Measurements from ENCODE around the gene ISG20L2. TPM values are rescaled to one million over a fixed set of nuclear protein-coding genes. Genes with fewer than 3 reads are reported as not detected.

The ISG20L2 gene
- polyA plus RNA-seq, 2 of the 4 experiments (the other 2 are of a cell fraction), result 29.6 to 42.5 TPM

DNA sequence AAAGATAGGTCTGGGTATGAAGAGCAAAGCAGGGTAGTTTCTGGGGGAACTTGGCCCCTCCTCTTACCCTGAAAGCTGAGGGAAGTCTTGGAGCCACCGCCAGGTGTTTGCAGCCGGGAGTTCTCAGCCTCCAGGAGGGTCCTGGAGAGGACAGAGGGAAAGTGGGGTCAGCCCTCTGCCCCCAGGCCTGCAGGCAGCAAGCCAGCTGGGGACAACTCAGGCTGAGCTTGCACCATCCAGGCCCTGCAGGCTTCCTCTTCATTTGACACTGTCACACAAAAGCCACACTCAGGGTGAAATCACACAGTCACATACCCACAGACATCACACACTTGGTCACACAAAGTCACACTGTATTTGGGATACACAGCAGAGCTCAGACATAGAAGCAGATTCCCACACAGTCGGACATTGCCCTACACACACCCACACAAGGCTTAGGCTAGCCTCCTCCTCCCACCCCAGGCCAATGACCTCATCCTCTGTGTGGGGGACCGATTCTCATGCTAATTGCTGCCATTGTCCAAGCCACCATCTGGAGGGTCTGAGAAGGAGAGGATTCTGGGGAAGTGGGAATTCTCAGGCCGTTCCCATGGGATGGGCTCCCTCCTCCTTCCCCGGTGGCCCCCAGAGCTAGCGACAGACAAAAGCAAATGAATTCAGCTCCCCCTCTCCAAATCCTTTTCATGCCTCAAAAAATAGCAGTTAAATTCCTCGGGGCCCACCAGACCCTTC is 55.0 kb downstream of the ISG20L2 start:
- Histone ChIP-seq H3K4me3 (no peak overlapping the region), H3K27ac (no peak overlapping the region), H3K4me2 (no peak overlapping the region), H3K9me3 (no peaks in the 10 kb centered on the region), H3K4me1 (peaks cover 13% of the 10 kb centered on the region)
- FAIRE-seq (no peak), DNase-seq (ENCODE audit: low read depth in 1 of 2, low spot score in 1 of 2) (no peak), ATAC-seq (no peak)
- WGBS (ENCODE audit: missing lambda C conversion rate), result 67% methylated on average over 8 of the region's 8 CpGs
- CTCF ChIA-PET, result interaction anchor here (1.1 to 52.1 kb wide), 6 partner anchors 9 to 288 kb away, joined by 3 to 2258 read pairs (median 302); partner anchors contain the start of genes CRABP2, HAPLN2, ISG20L2 and METTL25B
- POLR2A ChIA-PET, result no interaction called here
- TF ChIP-seq MAZ (IDR thresholded peaks at IDR 0.05; ENCODE audit: borderline replicate concordance, low read depth, low read length) (no peak), TP53 (CRISPR knock-in tag; IDR thresholded peaks at IDR 0.05) (no peak), HEYL (CRISPR knock-in tag; IDR thresholded peaks at IDR 0.05) (no peak), CHD4 (IDR thresholded peaks at IDR 0.05; ENCODE audit: borderline replicate concordance) (no peak), MYC (IDR thresholded peaks at IDR 0.05; ENCODE audit: borderline replicate concordance, low read length) (no peak)
- TF ChIP-seq, protein P1, sequence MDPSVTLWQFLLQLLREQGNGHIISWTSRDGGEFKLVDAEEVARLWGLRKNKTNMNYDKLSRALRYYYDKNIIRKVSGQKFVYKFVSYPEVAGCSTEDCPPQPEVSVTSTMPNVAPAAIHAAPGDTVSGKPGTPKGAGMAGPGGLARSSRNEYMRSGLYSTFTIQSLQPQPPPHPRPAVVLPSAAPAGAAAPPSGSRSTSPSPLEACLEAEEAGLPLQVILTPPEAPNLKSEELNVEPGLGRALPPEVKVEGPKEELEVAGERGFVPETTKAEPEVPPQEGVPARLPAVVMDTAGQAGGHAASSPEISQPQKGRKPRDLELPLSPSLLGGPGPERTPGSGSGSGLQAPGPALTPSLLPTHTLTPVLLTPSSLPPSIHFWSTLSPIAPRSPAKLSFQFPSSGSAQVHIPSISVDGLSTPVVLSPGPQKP (IDR thresholded peaks at IDR 0.05; ENCODE audit: low read depth, low read length), result no peak
- TF ChIP-seq, protein P2, sequence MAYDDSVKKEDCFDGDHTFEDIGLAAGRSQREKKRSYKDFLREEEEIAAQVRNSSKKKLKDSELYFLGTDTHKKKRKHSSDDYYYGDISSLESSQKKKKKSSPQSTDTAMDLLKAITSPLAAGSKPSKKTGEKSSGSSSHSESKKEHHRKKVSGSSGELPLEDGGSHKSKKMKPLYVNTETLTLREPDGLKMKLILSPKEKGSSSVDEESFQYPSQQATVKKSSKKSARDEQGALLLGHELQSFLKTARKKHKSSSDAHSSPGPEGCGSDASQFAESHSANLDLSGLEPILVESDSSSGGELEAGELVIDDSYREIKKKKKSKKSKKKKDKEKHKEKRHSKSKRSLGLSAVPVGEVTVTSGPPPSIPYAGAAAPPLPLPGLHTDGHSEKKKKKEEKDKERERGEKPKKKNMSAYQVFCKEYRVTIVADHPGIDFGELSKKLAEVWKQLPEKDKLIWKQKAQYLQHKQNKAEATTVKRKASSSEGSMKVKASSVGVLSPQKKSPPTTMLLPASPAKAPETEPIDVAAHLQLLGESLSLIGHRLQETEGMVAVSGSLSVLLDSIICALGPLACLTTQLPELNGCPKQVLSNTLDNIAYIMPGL (CRISPR knock-in tag; IDR thresholded peaks at IDR 0.05; ENCODE audit: borderline replicate concordance), result no peak
- TF ChIP-seq, protein P3, sequence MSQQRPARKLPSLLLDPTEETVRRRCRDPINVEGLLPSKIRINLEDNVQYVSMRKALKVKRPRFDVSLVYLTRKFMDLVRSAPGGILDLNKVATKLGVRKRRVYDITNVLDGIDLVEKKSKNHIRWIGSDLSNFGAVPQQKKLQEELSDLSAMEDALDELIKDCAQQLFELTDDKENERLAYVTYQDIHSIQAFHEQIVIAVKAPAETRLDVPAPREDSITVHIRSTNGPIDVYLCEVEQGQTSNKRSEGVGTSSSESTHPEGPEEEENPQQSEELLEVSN (IDR thresholded peaks at IDR 0.05; ENCODE audit: borderline replicate concordance, low read depth), result no peak

Other genes with a start within 250 kb of the ISG20L2 start
- 16.8 and 20.8 TPM in 2 replicates for gene MEF2D, start 228.0 kb downstream of the ISG20L2 start, polyA plus RNA-seq (2011; rRNA removed)
- gene MEF2D, start 228.0 kb downstream of the ISG20L2 start, polyA plus RNA-seq (2017; fragmentation: RNase III; extraction: RNeasy Plus Mini Kit Qiagen cat#74134 plus additional on column Dnase treatment), result 20.7 to 23.4 TPM (median 22.8 TPM) in 3 replicates
- 15.4 and 15.6 TPM in 2 replicates for gene IQGAP3, start 156.2 kb downstream of the ISG20L2 start, polyA plus RNA-seq (2011; rRNA removed)
- 16.0 to 17.0 TPM (median 17.0 TPM) in 3 replicates for gene IQGAP3, start 156.2 kb downstream of the ISG20L2 start, polyA plus RNA-seq (2017; fragmentation: RNase III; extraction: RNeasy Plus Mini Kit Qiagen cat#74134 plus additional on column Dnase treatment)
- gene TTC24, start 149.0 kb downstream of the ISG20L2 start, polyA plus RNA-seq (2011; rRNA removed), result not detected in 2 replicates
- gene TTC24, start 149.0 kb downstream of the ISG20L2 start, polyA plus RNA-seq (2017; fragmentation: RNase III; extraction: RNeasy Plus Mini Kit Qiagen cat#74134 plus additional on column Dnase treatment), result not detected in 3 replicates
- gene NAXE, start 137.0 kb downstream of the ISG20L2 start, polyA plus RNA-seq (2011; rRNA removed), result 81.4 and 109 TPM in 2 replicates
- 108 to 119 TPM (median 116 TPM) in 3 replicates for gene NAXE, start 137.0 kb downstream of the ISG20L2 start, polyA plus RNA-seq (2017; fragmentation: RNase III; extraction: RNeasy Plus Mini Kit Qiagen cat#74134 plus additional on column Dnase treatment)
- 68.1 and 76.1 TPM in 2 replicates for gene GPATCH4, start 127.3 kb downstream of the ISG20L2 start, polyA plus RNA-seq (2011; rRNA removed)
- gene GPATCH4, start 127.3 kb downstream of the ISG20L2 start, polyA plus RNA-seq (2017; fragmentation: RNase III; extraction: RNeasy Plus Mini Kit Qiagen cat#74134 plus additional on column Dnase treatment), result 85.2 to 94.7 TPM (median 85.3 TPM) in 3 replicates
- gene HAPLN2, start 109.4 kb downstream of the ISG20L2 start, polyA plus RNA-seq (2011; rRNA removed), result 0.11 and 0.23 TPM in 2 replicates
- gene HAPLN2, start 109.4 kb downstream of the ISG20L2 start, polyA plus RNA-seq (2017; fragmentation: RNase III; extraction: RNeasy Plus Mini Kit Qiagen cat#74134 plus additional on column Dnase treatment), result 0.10 to 0.16 TPM (median 0.13 TPM) in 3 replicates
- 0.12 TPM in 1 of 2 replicates, not detected in the other for gene BCAN, start 86.6 kb downstream of the ISG20L2 start, polyA plus RNA-seq (2011; rRNA removed)
- not detected in 3 replicates for gene BCAN, start 86.6 kb downstream of the ISG20L2 start, polyA plus RNA-seq (2017; fragmentation: RNase III; extraction: RNeasy Plus Mini Kit Qiagen cat#74134 plus additional on column Dnase treatment)
- gene NES, start 51.4 kb downstream of the ISG20L2 start, polyA plus RNA-seq (2011; rRNA removed), result 0.57 and 0.65 TPM in 2 replicates
- gene NES, start 51.4 kb downstream of the ISG20L2 start, polyA plus RNA-seq (2017; fragmentation: RNase III; extraction: RNeasy Plus Mini Kit Qiagen cat#74134 plus additional on column Dnase treatment), result 2.1 to 2.8 TPM (median 2.1 TPM) in 3 replicates
- gene CRABP2, start 23.2 kb downstream of the ISG20L2 start, polyA plus RNA-seq (2011; rRNA removed), result 1.4 and 1.7 TPM in 2 replicates
- 15.6 to 19.1 TPM (median 17.9 TPM) in 3 replicates for gene CRABP2, start 23.2 kb downstream of the ISG20L2 start, polyA plus RNA-seq (2017; fragmentation: RNase III; extraction: RNeasy Plus Mini Kit Qiagen cat#74134 plus additional on column Dnase treatment)
- gene METTL25B, start 297 bp downstream of the ISG20L2 start, polyA plus RNA-seq (2011; rRNA removed), result 18.5 and 22.1 TPM in 2 replicates
- gene METTL25B, start 297 bp downstream of the ISG20L2 start, polyA plus RNA-seq (2017; fragmentation: RNase III; extraction: RNeasy Plus Mini Kit Qiagen cat#74134 plus additional on column Dnase treatment), result 15.7 to 21.7 TPM (median 16.7 TPM) in 3 replicates
- 170 and 246 TPM in 2 replicates for gene MRPL24, start 12.3 kb upstream of the ISG20L2 start, polyA plus RNA-seq (2011; rRNA removed)
- 195 to 207 TPM (median 198 TPM) in 3 replicates for gene MRPL24, start 12.3 kb upstream of the ISG20L2 start, polyA plus RNA-seq (2017; fragmentation: RNase III; extraction: RNeasy Plus Mini Kit Qiagen cat#74134 plus additional on column Dnase treatment)
- 271 and 299 TPM in 2 replicates for gene HDGF, start 22.9 kb upstream of the ISG20L2 start, polyA plus RNA-seq (2011; rRNA removed)
- gene HDGF, start 22.9 kb upstream of the ISG20L2 start, polyA plus RNA-seq (2017; fragmentation: RNase III; extraction: RNeasy Plus Mini Kit Qiagen cat#74134 plus additional on column Dnase treatment), result 404 to 428 TPM (median 419 TPM) in 3 replicates
- gene PRCC, start 38.8 kb upstream of the ISG20L2 start, polyA plus RNA-seq (2011; rRNA removed), result 52.0 and 65.3 TPM in 2 replicates
- 42.8 to 45.5 TPM (median 44.5 TPM) in 3 replicates for gene PRCC, start 38.8 kb upstream of the ISG20L2 start, polyA plus RNA-seq (2017; fragmentation: RNase III; extraction: RNeasy Plus Mini Kit Qiagen cat#74134 plus additional on column Dnase treatment)
- gene SH2D2A, start 88.1 kb upstream of the ISG20L2 start, polyA plus RNA-seq (2011; rRNA removed), result 1.4 and 1.8 TPM in 2 replicates
- 1.6 to 1.8 TPM (median 1.8 TPM) in 3 replicates for gene SH2D2A, start 88.1 kb upstream of the ISG20L2 start, polyA plus RNA-seq (2017; fragmentation: RNase III; extraction: RNeasy Plus Mini Kit Qiagen cat#74134 plus additional on column Dnase treatment)
- gene INSRR, start 130.4 kb upstream of the ISG20L2 start, polyA plus RNA-seq (2011; rRNA removed), result not detected in 2 replicates
- not detected in 3 replicates for gene INSRR, start 130.4 kb upstream of the ISG20L2 start, polyA plus RNA-seq (2017; fragmentation: RNase III; extraction: RNeasy Plus Mini Kit Qiagen cat#74134 plus additional on column Dnase treatment)
- gene NTRK1, start 132.1 kb upstream of the ISG20L2 start, polyA plus RNA-seq (2011; rRNA removed), result 0.05 and 0.07 TPM in 2 replicates
- gene NTRK1, start 132.1 kb upstream of the ISG20L2 start, polyA plus RNA-seq (2017; fragmentation: RNase III; extraction: RNeasy Plus Mini Kit Qiagen cat#74134 plus additional on column Dnase treatment), result 0.08 to 0.18 TPM (median 0.10 TPM) in 3 replicates
- gene PEAR1, start 165.0 kb upstream of the ISG20L2 start, polyA plus RNA-seq (2011; rRNA removed), result 1.7 and 2.9 TPM in 2 replicates
- 5.0 to 7.5 TPM (median 6.3 TPM) in 3 replicates for gene PEAR1, start 165.0 kb upstream of the ISG20L2 start, polyA plus RNA-seq (2017; fragmentation: RNase III; extraction: RNeasy Plus Mini Kit Qiagen cat#74134 plus additional on column Dnase treatment)
- gene LRRC71, start 191.9 kb upstream of the ISG20L2 start, polyA plus RNA-seq (2011; rRNA removed), result 0.15 TPM in 1 of 2 replicates, not detected in the other
- gene LRRC71, start 191.9 kb upstream of the ISG20L2 start, polyA plus RNA-seq (2017; fragmentation: RNase III; extraction: RNeasy Plus Mini Kit Qiagen cat#74134 plus additional on column Dnase treatment), result 0.10 to 0.33 TPM (median 0.14 TPM) in 3 replicates

Measured in A549 (cell line).